HG03139 (cell line): Measurements from ENCODE around the gene AVP.
"Not testable (repeated sequence)": the region's sequence is repeated elsewhere in the genome, so short reads cannot be mapped to it uniquely, and the experiment has no call there.

Experiments
- ATAC-seq: cut with Tn5 transposase; IDR thresholded peaks from one replicate; pipeline ENCODE4 v1.9.1; 2021; ENCODE audit not compliant: unreplicated experiment

AVP gene

GRCh38 chr20:3084283-3084985 lies at the start of gene AVP:
TSS of gene AVP (minus strand) at chr20:3084724. CDS start at chr20:3084674, 50 bp downstream.
- no peak for ATAC-seq

GRCh38 chr20:3134151-3134550 lies 49.6 kb upstream of the AVP start:
- ATAC-seq, result no peak

- ATAC-seq, result no peak
These were observed 48.6 kb upstream of the AVP start for GRCh38 chr20:3133155-3133554.

- ATAC-seq, result no peak
These were observed 45.6 kb upstream of the AVP start for GRCh38 chr20:3130051-3130600.

- no peak for ATAC-seq
These were observed 44.6 kb upstream of the AVP start for GRCh38 chr20:3129094-3129493.

GRCh38 chr20:3128275-3128984 lies 43.9 kb upstream of the AVP start:
- ATAC-seq, result no peak

DNA sequence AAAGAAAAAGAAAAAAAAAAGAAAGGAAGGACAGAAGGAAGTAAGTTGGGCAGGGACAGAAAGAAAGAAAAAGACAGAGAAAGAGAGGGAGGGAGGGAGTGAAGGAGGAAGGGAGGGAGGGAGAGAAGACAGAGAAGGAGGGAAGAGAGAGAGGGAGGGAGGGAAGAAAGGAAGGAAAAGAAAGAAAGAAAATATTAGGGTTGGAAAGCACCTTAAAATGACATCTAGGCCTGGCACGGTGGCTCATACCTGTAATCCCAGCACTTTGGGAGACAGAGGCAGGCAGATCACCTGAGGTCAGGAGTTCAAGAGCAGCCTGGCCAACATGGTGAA lies 42.0 kb upstream of the AVP start:
- no peak for ATAC-seq

- not testable (repeated sequence) for ATAC-seq
These were observed 41.4 kb upstream of the AVP start for GRCh38 chr20:3125776-3126526.

DNA sequence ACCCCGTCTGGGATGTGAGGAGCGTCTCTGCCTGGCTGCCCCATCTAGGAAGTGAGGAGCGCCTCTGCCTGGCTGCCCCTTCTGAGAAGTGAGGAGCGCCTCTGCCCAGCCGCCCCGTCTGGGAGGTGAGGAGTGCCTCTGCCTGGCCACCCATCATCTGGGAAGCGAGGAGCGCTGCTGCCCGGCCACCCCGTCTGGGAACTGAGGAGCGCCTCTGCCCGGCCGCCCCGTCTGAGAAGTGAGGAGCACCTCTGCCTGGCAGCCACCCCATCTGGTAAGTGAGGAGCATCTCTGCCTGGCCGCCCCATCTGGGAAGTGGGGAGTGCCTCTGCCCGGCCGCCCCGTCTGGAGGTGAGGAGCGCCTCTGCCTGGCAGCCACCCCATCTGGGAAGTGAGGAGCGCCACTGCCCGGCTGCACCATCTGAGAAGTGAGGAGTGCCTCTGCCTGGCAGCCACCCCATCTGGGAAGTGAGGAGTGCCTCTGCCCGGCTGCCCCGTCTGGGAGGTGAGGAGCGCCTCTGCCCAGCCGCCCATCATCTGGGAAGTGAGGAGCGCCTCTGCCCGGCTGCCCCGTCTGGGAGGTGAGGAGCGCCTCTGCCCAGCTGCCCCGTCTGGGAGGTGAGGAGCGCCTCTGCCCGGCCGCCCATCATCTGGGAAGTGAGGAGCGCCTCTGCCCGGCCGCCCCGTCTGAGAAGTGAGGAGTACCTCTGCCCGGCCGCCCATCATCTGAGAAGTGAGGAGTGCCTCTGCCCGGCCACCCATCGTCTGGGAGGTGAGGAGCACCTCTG lies 40.4 kb upstream of the AVP start:
- ATAC-seq, result not testable (repeated sequence)

DNA sequence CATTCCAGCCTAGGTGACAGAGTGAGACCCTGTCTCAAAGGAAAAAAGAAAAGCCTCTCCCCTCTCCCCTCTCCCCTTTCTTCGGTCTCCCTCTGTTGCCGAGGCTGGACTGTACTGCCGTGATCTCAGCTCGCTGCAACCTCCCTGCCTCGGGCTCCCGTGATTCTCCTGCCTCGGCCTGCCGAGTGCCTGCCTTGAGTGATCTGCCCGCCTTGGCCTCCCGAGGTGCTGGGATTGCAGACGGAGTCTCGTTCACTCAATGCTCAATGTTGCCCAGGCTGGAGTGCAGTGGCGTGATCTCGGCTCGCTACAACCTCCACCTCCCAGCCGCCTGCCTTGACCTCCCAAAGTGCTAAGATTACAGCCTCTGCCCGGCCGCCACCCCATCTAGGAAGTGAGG lies 39.6 kb upstream of the AVP start:
- ATAC-seq, result not testable (repeated sequence)

GRCh38 chr20:3123542-3123941 lies 39.0 kb upstream of the AVP start:
- no peak for ATAC-seq

GRCh38 chr20:3121955-3122610 lies 37.6 kb upstream of the AVP start:
- no peak for ATAC-seq

DNA sequence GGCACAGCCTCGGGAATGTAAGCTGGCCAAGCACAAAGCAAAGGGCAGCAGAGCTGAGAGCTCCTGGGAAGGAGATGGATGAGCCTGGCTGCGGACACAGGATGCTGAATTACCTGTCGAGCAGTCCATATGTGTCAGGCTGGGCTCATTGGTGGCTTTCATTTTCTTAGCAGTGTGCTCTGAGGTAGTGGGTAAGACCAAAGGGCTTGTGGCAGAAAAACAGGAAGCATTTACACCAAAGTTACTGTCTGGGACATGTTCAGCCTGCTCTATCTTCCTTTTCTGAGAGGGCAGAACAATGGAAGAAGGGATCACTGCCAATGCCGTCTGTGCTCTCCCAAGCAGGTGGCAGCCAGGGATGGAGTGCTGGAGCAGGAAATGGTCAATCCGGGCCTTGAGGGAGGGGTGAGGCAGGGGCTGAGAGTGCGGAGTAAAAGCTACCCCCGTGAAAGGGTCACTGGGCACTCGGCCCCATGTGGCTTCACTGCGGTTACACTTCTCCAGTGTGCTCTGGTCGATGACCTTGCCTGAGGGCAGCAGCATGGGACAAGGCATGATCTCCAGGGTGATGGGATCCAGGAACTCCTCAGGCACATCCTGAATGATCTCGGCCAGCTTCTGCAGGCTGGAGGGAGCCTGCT lies 36.9 kb upstream of the AVP start:
- ATAC-seq, result no peak

- ATAC-seq, result no peak
These were observed 34.5 kb upstream of the AVP start for GRCh38 chr20:3119044-3119443.

DNA sequence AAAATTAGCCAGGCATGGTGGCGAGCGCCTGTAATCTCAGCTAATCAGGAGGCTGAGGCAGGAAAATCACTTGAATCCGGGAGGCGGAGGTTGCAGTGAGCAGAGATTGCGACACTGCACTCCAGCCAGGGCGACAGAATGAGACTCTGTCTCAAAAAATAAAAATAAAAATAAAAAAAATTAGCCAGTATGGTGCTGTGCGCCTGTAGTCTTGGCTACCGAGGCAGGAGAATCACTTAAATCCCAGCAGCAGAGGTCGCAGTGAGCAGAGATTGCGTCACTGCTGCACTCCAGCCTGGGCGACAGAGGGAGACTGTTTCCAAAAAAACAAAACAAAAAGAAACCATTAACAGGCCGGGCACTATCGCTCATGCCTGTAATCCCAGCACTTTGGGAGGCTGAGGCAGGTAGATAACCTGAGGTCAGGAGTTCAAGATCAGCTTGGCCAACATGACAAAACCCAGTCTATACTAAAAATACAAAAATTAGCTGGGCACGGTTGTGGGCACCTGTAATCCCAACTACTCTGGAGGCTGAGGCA lies 33.4 kb upstream of the AVP start:
- not testable (repeated sequence) for ATAC-seq

DNA sequence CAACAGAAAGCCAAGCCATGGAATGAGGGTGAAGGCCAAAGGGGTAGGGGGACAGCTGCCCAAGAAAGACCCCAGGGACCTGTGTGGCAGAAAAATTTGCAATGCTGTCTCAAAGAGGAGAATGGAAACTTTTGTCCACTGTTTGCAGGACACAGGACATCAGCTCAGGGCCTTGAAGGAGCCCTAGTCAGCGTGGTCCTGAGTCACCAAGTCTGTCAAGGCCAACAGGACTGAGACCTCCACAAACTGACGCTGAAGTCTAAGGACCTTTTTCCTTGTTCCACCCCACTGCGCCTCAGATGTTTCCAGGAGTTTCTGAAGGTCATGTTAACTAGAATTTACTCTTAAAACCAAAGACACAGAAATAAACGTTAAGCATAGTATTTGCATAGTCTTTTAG lies 31.8 kb upstream of the AVP start:
- ATAC-seq, result no peak

- ATAC-seq, result no peak
These were observed 30.9 kb upstream of the AVP start for GRCh38 chr20:3115190-3116107.

DNA sequence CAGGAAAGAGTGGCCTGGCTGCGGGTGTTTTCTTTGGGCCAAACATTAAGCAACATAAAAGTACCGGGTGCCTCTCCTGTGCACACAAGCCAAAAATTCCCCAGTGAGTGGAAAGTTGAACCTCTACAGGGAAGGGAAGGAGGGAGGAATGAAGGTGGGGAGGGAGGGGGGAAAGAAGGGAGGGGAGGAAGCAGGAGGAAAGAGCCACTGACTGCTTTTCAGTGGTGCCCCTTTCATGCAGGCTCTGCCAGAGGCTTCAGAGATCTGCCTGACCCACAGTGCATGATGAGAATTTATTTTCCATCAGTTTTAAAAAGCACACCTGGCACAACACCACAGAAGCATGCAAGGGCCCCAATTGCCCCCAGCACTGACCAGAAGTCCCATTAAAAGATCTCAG lies 27.5 kb upstream of the AVP start:
- ATAC-seq, result no peak

GRCh38 chr20:3111507-3111906 lies 27.0 kb upstream of the AVP start:
- no peak for ATAC-seq
